Testis (tissue), 2 donors: ENCODE results near the gene GCFC2.

ENCODE experiments used
- POLR2A ChIP-seq: fragments of 450-650 bp; IDR thresholded peaks from one replicate; pipeline ENCODE4 v1.6.1; 2017; ENCODE audit warnings: antibody characterized with exemption, mild to moderate bottlenecking, moderate library complexity
- TF ChIP-seq, protein P1 (sequence below), 3 experiments: fragments of 450-650 bp in 2 of 3; fragments of 200-600 bp in 1 of 3; sonication (generic) in 1 of 3; IDR thresholded peaks; one replicate each; pipeline ENCODE4 v1.5.1; 2016 to 2019; ENCODE audit warnings: antibody characterized with exemption in 3 of 3, mild to moderate bottlenecking in 2 of 3, moderate library complexity in 1 of 3

DNA sequence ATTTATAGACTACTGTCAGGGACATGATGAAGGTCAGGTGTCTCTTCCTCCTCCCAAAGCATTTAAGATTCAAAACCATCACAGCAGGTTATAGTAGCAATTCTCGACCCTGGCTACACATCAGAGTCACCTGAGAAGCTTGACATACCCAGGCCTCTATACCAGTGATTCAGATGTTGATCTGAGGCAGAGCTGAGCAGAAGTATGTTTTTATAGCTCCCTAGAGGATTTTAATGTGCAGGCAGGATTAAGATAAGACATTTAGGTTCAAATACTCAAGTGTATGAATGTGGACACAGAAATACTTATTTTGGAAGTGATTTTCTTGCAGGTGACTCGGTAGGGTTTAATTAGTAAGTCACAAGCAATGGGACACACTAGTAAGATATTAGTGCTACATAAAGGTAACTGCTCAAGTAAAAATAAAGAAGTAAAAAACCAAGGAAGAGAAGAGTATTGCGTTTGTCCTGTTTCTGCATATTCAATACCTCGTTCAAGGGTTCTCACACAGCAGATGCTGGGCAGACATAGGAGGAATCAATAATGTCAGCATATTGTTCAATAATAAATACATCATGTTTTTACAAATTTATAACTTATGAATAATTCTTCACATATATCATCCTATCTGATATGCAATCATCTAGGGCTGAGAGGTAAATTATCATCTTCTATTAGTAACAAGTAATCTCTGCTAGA lies 7.0 kb downstream of the GCFC2 start:
- TF ChIP-seq, protein P1, sequence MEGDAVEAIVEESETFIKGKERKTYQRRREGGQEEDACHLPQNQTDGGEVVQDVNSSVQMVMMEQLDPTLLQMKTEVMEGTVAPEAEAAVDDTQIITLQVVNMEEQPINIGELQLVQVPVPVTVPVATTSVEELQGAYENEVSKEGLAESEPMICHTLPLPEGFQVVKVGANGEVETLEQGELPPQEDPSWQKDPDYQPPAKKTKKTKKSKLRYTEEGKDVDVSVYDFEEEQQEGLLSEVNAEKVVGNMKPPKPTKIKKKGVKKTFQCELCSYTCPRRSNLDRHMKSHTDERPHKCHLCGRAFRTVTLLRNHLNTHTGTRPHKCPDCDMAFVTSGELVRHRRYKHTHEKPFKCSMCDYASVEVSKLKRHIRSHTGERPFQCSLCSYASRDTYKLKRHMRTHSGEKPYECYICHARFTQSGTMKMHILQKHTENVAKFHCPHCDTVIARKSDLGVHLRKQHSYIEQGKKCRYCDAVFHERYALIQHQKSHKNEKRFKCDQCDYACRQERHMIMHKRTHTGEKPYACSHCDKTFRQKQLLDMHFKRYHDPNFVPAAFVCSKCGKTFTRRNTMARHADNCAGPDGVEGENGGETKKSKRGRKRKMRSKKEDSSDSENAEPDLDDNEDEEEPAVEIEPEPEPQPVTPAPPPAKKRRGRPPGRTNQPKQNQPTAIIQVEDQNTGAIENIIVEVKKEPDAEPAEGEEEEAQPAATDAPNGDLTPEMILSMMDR (IDR thresholded peaks at IDR 0.05) = no peak
- no peak for TF ChIP-seq POLR2A
